ENCODE measurements around the gene MOCS3.
A peak's percentile ranks its signal among the peaks of the same experiment; 100 is the strongest.

MOCS3 gene

GRCh38 chr20:50987493-50988210 lies 29.0 kb downstream of the MOCS3 start:
- TF ChIP-seq CTCF (conservative IDR thresholded peaks at IDR 0.05): peak; percentile 95
- H3K27ac ChIP-seq: no peak overlapping the region

- no peak overlapping the region for H3K27ac ChIP-seq
- TF ChIP-seq CTCF (conservative IDR thresholded peaks at IDR 0.05): no peak
These were observed 32.5 kb downstream of the MOCS3 start for GRCh38 chr20:50991076-50991475.

GRCh38 chr20:50992336-50992732 lies 33.7 kb downstream of the MOCS3 start:
- H3K27ac ChIP-seq: no peak overlapping the region
- no peak for TF ChIP-seq CTCF (conservative IDR thresholded peaks at IDR 0.05)

GRCh38 chr20:50992733-50993457 lies 34.3 kb downstream of the MOCS3 start:
- no peak overlapping the region for H3K27ac ChIP-seq
- TF ChIP-seq CTCF (conservative IDR thresholded peaks at IDR 0.05): peak; percentile 76

- no peak overlapping the region for H3K27ac ChIP-seq
- no peak for TF ChIP-seq CTCF (conservative IDR thresholded peaks at IDR 0.05)
These were observed 35.3 kb downstream of the MOCS3 start for GRCh38 chr20:50993876-50994275.

GRCh38 chr20:50995506-50995905 lies 36.9 kb downstream of the MOCS3 start:
- no peak for TF ChIP-seq CTCF (conservative IDR thresholded peaks at IDR 0.05)
- H3K27ac ChIP-seq: no peak overlapping the region

GRCh38 chr20:50996901-50997865 lies 38.6 kb downstream of the MOCS3 start:
- no peak overlapping the region for H3K27ac ChIP-seq
- no peak for TF ChIP-seq CTCF (conservative IDR thresholded peaks at IDR 0.05)

Data from VCaP (cell line).